Gastroesophageal sphincter (tissue), 4 donors: ENCODE data around the gene PLEKHG1. TPM values are rescaled to one million over a fixed set of nuclear protein-coding genes. Genes with fewer than 3 reads are reported as not detected.

Experiments
- ATAC-seq: fragments of 150-250 bp; one replicate; pipeline ENCODE4 v1.9.1; 2016; ENCODE audit warnings: mild to moderate bottlenecking, moderate library complexity
- H3K27ac ChIP-seq, 4 donors: fragments of 200-600 bp; sonication (generic) in 3 of 4; 1 replicate in 3 of 4; 2 replicates in 1 of 4; pipeline ENCODE4 v1.5.1; 2016 to 2019
- H3K27me3 ChIP-seq: fragments of 200-600 bp; sonication (generic); one replicate; pipeline ENCODE4 v1.5.1; 2019
- H3K36me3 ChIP-seq, 2 donors: fragments of 200-600 bp; sonication (generic); one replicate each; pipeline ENCODE4 v1.5.1; 2019; ENCODE audit warnings: control low read depth in 1 of 2
- H3K4me1 ChIP-seq, 3 donors: fragments of 200-600 bp; sonication (generic); 1 replicate in 2 of 3; 2 replicates in 1 of 3; pipeline ENCODE4 v1.5.1; 2016 to 2019; ENCODE audit warnings: control low read depth in 2 of 3
- H3K4me3 ChIP-seq, 2 donors: fragments of 200-600 bp; sonication (generic); one replicate each; pipeline ENCODE4 v1.5.1; 2019; ENCODE audit warnings: mild to moderate bottlenecking in 1 of 2, moderate library complexity in 1 of 2
- H3K9me3 ChIP-seq, 3 donors: fragments of 200-600 bp; sonication (generic); one replicate each; pipeline ENCODE4 v1.5.1; 2017 to 2019; ENCODE audit warnings: control low read depth in 2 of 3
- CTCF ChIP-seq, 4 experiments: fragments of 200-600 bp in 2 of 4; fragments of 450-650 bp in 2 of 4; sonication (generic) in 1 of 4; IDR thresholded peaks; one replicate each; pipeline ENCODE4 v1.5.1; 2017 to 2019; ENCODE audit warnings: antibody characterized with exemption in 4 of 4, mild to moderate bottlenecking in 2 of 4, moderate library complexity in 2 of 4
- EP300 ChIP-seq: sonication (generic); formaldehyde crosslinking; IDR thresholded peaks from one replicate; pipeline ENCODE4 v1.6.1; 2017; ENCODE audit warnings: antibody characterized with exemption, mild to moderate bottlenecking
- POLR2A ChIP-seq, 2 donors: fragments of 450-650 bp; IDR thresholded peaks; one replicate each; pipeline ENCODE4 v1.6.1; 2017; ENCODE audit warnings: antibody characterized with exemption in 2 of 2, mild to moderate bottlenecking in 2 of 2, moderate library complexity in 1 of 2
- POLR2AphosphoS5 ChIP-seq: sonication (generic); formaldehyde crosslinking; IDR thresholded peaks from one replicate; pipeline ENCODE4 v1.6.1; 2017; ENCODE audit warnings: antibody characterized with exemption
- WGBS, 2 donors: methylation state at CpG; one replicate each; pipeline ENCODE4 v1.1.5; 2018; ENCODE audit warnings: low coverage in 1 of 2; 5-methylcytosine and 5-hydroxymethylcytosine counted together
- total RNA-seq, 4 donors: library from RNA; depleted of rRNA; stranded (reverse); fragments of >200 nt; gene quantifications; one replicate each; pipeline ENCODE4 v1.1.0, GENCODE V29; 2016

The PLEKHG1 gene
- total RNA-seq, 4 donors from 2014 or later = 4.2 to 14.7 (median 13.9) TPM

GRCh38 chr6:150620244-150620643 lies 20.6 kb downstream of the PLEKHG1 start:
- Histone ChIP-seq H3K4me1 (peaks cover 0 to 8% (median 0%) of the 10 kb centered on the region in 3 donors), H3K27ac (no peak overlapping the region), H3K9me3 (no peaks in the 10 kb centered on the region), H3K27me3 (no peaks in the 10 kb centered on the region), H3K4me3 (no peak overlapping the region), H3K36me3 (no peaks in the 10 kb centered on the region)
- no peak for ATAC-seq
- whole genome bisulfite sequencing, 2 donors = 22 to 59% methylated on average over 1 to 3 of the region's 3 CpGs
- TF ChIP-seq EP300 (no peak), POLR2AphosphoS5 (no peak), CTCF (IDR thresholded peaks at IDR 0.05) (no peak), POLR2A (IDR thresholded peaks at IDR 0.05) (no peak)

- Histone ChIP-seq H3K4me1 (peaks cover 0 to 8% (median 0%) of the 10 kb centered on the region in 3 donors), H3K27ac (no peak overlapping the region), H3K36me3 (no peaks in the 10 kb centered on the region), H3K27me3 (no peaks in the 10 kb centered on the region), H3K9me3 (no peaks in the 10 kb centered on the region), H3K4me3 (no peak overlapping the region)
- ATAC-seq = no peak
- TF ChIP-seq POLR2AphosphoS5 = no peak
- TF ChIP-seq EP300 = no peak
- no peak for TF ChIP-seq POLR2A (IDR thresholded peaks at IDR 0.05)
- no peak for TF ChIP-seq CTCF (IDR thresholded peaks at IDR 0.05)
- 67 to 100% methylated on average over 1 to 2 of the region's 2 CpGs for whole genome bisulfite sequencing, 2 donors
Observed at GRCh38 chr6:150620763-150621162, 21.1 kb downstream of the PLEKHG1 start.

GRCh38 chr6:150622476-150622875 lies 22.8 kb downstream of the PLEKHG1 start:
- no peaks in the 10 kb centered on the region for H3K36me3 ChIP-seq
- no peaks in the 10 kb centered on the region for H3K27me3 ChIP-seq
- WGBS, 2 donors = 81 to 100% methylated on average over 3 to 4 of the region's 4 CpGs
- peaks cover 0 to 8% (median 0%) of the 10 kb centered on the region in 3 donors for H3K4me1 ChIP-seq
- H3K27ac ChIP-seq = no peak overlapping the region
- no peak for ATAC-seq
- TF ChIP-seq POLR2A (IDR thresholded peaks at IDR 0.05) (no peak), EP300 (no peak), CTCF (IDR thresholded peaks at IDR 0.05) (no peak), POLR2AphosphoS5 (no peak)
- H3K9me3 ChIP-seq = no peaks in the 10 kb centered on the region
- no peak overlapping the region for H3K4me3 ChIP-seq

GRCh38 chr6:150622941-150623874 lies 23.5 kb downstream of the PLEKHG1 start:
- WGBS, 2 donors = 85 to 86% methylated on average over 11 to 18 of the region's 18 CpGs
- TF ChIP-seq EP300 = no peak
- no peak for TF ChIP-seq CTCF (IDR thresholded peaks at IDR 0.05)
- no peak for TF ChIP-seq POLR2A (IDR thresholded peaks at IDR 0.05)
- no peak for TF ChIP-seq POLR2AphosphoS5
- no peak for ATAC-seq
- Histone ChIP-seq H3K4me1 (peaks cover 0 to 15% (median 0%) of the 10 kb centered on the region in 3 donors), H3K36me3 (no peaks in the 10 kb centered on the region), H3K27ac (peak overlapping the region in 1 of 4 donors; percentile 5), H3K27me3 (no peaks in the 10 kb centered on the region), H3K9me3 (no peaks in the 10 kb centered on the region), H3K4me3 (no peak overlapping the region)

GRCh38 chr6:150624191-150624590 lies 24.5 kb downstream of the PLEKHG1 start:
- no peak for TF ChIP-seq POLR2AphosphoS5
- peaks cover 0 to 15% (median 0%) of the 10 kb centered on the region in 3 donors for H3K4me1 ChIP-seq
- H3K27me3 ChIP-seq = no peaks in the 10 kb centered on the region
- WGBS, 2 donors = 90 to 100% methylated on average over 2 to 5 of the region's 5 CpGs
- H3K4me3 ChIP-seq = no peak overlapping the region
- H3K27ac ChIP-seq = no peak overlapping the region
- H3K9me3 ChIP-seq = no peaks in the 10 kb centered on the region
- no peak for ATAC-seq
- no peaks in the 10 kb centered on the region for H3K36me3 ChIP-seq
